OCI-LY3 (cell line): ENCODE data around the gene PRKAA1.

Source experiments
- H2AFZ ChIP-seq: fragments of 200-600, 300-600 bp; shearing (Covaris generic); 2 replicates; pipeline ENCODE4 v1.6.0; 2014; ENCODE audit warnings: antibody characterized with exemption, low read depth, low read length
- H3K27ac ChIP-seq: fragments of 200-600, 300-600 bp; sonication (generic); 2 replicates; pipeline ENCODE4 v1.5.1; 2014; ENCODE audit warnings: mild to moderate bottlenecking, low read length, moderate library complexity, mixed read lengths
- H3K27me3 ChIP-seq: fragments of 200-600, 300-600 bp; sonication (generic); 2 replicates; pipeline ENCODE4 v1.6.1; 2014; ENCODE audit warnings: low read depth, low read length, mixed read lengths
- H3K36me3 ChIP-seq: fragments of 200-600, 300-600 bp; sonication (generic); replicated peaks from 2 replicates; pipeline ENCODE3; 2014; ENCODE audit warnings: low read depth, low read length, mixed read lengths
- H3K4me1 ChIP-seq: fragments of 300-600, 200-600 bp; sonication (generic); 2 replicates; pipeline ENCODE4 v1.6.1; 2014; ENCODE audit warnings: low read length, mixed read lengths
- H3K4me2 ChIP-seq: fragments of 200-600, 300-600 bp; sonication (generic); 2 replicates; pipeline ENCODE4 v1.6.1; 2014; ENCODE audit warnings: low read length, mixed read lengths
- H3K4me3 ChIP-seq: fragments of 300-600, 200-600 bp; sonication (generic); 2 replicates; pipeline ENCODE4 v1.5.1; 2014; ENCODE audit warnings: antibody characterized with exemption, mild to moderate bottlenecking, low read length, moderate library complexity
- H3K79me2 ChIP-seq: fragments of 300-600, 200-600 bp; shearing (Covaris generic); 2 replicates; pipeline ENCODE4 v1.6.1; 2014; ENCODE audit warnings: mild to moderate bottlenecking, low read length, mixed read lengths
- H3K9ac ChIP-seq: fragments of 300-600, 200-600 bp; shearing (Covaris generic); 2 replicates; pipeline ENCODE4 v1.6.0; 2014; ENCODE audit warnings: mild to moderate bottlenecking, low read length, moderate library complexity
- H3K9me3 ChIP-seq: fragments of 200-600, 300-600 bp; shearing (Covaris generic); 2 replicates; pipeline ENCODE4 v1.6.1; 2014; ENCODE audit warnings: low read length, mixed read lengths; ENCODE audit not compliant: insufficient read depth
- H4K20me1 ChIP-seq: fragments of 200-600, 300-600 bp; sonication (generic); 2 replicates; pipeline ENCODE4 v1.6.1; 2016; ENCODE audit warnings: low read length, mixed read lengths; ENCODE audit not compliant: insufficient read depth
- EZH2phosphoT487 ChIP-seq: fragments of 200-600 bp; shearing (Covaris generic); IDR thresholded peaks from 2 replicates; pipeline ENCODE4 v1.6.1; 2018; ENCODE audit warnings: antibody characterized with exemption, mixed run types, low read depth
- TF ChIP-seq, protein P1 (sequence below): fragments of 200-600, 300-600 bp; sonication (generic); IDR thresholded peaks from 2 replicates; pipeline ENCODE4 v1.5.1; 2014; ENCODE audit warnings: antibody characterized with exemption, low read length, low read depth

The PRKAA1 gene

DNA sequence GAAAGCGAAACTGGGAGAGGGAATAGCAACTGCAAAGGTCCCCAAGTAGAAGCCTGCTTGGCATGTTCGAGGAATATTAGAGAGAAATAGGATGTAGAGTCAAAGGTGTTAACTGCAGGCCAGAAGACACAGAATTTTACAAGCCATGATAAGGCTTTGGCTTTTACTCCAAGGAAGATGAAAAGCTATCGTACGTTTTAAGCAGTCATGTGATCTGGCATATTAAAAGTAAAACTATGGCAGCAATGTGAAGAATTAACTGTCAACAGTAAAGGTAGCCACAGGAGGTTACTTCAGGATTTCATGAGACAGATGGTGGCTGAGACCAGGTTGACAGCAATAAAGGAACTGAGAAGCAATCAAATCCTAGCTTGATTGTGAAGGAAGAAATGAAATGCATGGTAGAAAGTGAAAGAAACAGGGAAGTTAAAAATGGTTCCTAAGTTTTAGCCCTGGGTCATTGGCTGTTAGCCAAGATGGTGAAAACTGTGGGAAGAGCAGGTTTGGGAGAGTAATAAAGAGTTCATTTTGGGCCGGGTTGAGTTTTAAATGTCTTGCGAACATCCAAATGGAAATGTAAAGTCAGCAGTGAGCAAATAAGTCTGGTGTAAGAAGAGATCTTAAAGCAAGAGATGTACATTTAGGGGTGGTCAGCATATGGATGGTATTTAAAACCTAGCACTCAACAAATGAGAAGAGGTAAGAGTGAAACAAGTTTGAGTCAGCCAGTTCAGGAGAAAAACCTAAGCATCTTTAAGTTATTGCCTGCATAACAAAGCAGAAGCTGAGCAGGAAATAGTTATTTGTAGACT is 22.1 kb downstream of the PRKAA1 start:
- Histone ChIP-seq H3K9ac (no peak overlapping the region), H3K4me1 (peaks cover 10% of the 10 kb centered on the region; the same call in 1 of the 2 replicates), H3K27ac (no peak overlapping the region), H2AFZ (no peak overlapping the region), H3K79me2 (peaks cover 24% of the 10 kb centered on the region), H3K9me3 (no peaks in the 10 kb centered on the region), H4K20me1 (peaks cover 10% of the 10 kb centered on the region; the same call in 1 of the 2 replicates), H3K4me3 (no peak overlapping the region), H3K4me2 (no peak overlapping the region), H3K36me3 (peaks cover 14% of the 10 kb centered on the region), H3K27me3 (no peaks in the 10 kb centered on the region)
- TF ChIP-seq EZH2phosphoT487: no peak
- TF ChIP-seq, protein P1, sequence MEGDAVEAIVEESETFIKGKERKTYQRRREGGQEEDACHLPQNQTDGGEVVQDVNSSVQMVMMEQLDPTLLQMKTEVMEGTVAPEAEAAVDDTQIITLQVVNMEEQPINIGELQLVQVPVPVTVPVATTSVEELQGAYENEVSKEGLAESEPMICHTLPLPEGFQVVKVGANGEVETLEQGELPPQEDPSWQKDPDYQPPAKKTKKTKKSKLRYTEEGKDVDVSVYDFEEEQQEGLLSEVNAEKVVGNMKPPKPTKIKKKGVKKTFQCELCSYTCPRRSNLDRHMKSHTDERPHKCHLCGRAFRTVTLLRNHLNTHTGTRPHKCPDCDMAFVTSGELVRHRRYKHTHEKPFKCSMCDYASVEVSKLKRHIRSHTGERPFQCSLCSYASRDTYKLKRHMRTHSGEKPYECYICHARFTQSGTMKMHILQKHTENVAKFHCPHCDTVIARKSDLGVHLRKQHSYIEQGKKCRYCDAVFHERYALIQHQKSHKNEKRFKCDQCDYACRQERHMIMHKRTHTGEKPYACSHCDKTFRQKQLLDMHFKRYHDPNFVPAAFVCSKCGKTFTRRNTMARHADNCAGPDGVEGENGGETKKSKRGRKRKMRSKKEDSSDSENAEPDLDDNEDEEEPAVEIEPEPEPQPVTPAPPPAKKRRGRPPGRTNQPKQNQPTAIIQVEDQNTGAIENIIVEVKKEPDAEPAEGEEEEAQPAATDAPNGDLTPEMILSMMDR: no peak

GRCh38 chr5:40775085-40775845 is 22.9 kb downstream of the PRKAA1 start:
- Histone ChIP-seq H4K20me1 (peaks cover 8% of the 10 kb centered on the region; the same call in 1 of the 2 replicates), H3K9ac (no peak overlapping the region), H3K27ac (no peak overlapping the region), H3K4me2 (no peak overlapping the region), H3K4me3 (no peak overlapping the region), H3K4me1 (peaks cover 10% of the 10 kb centered on the region; the same call in 1 of the 2 replicates), H3K9me3 (no peaks in the 10 kb centered on the region), H3K79me2 (peaks cover 16% of the 10 kb centered on the region), H2AFZ (no peak overlapping the region), H3K27me3 (no peaks in the 10 kb centered on the region), H3K36me3 (peaks cover 14% of the 10 kb centered on the region)
- TF ChIP-seq, protein P1: no peak
- no peak for TF ChIP-seq EZH2phosphoT487

GRCh38 chr5:40774623-40775022 is 23.6 kb downstream of the PRKAA1 start:
- H3K36me3 ChIP-seq: peaks cover 14% of the 10 kb centered on the region

More at GRCh38 chr5:40774623-40775022, 23.6 kb downstream of the PRKAA1 start:
- Histone ChIP-seq H3K9ac (no peak overlapping the region), H4K20me1 (0 out of 2 replicates have a peak, but pooled peaks cover 8% of the 10 kb centered on the region), H3K4me3 (no peak overlapping the region), H3K27me3 (no peaks in the 10 kb centered on the region), H2AFZ (no peak overlapping the region), H3K4me1 (peaks cover 10% of the 10 kb centered on the region; the same call in 1 of the 2 replicates), H3K9me3 (no peaks in the 10 kb centered on the region), H3K79me2 (peaks cover 10% of the 10 kb centered on the region), H3K27ac (no peak overlapping the region), H3K4me2 (no peak overlapping the region)
- TF ChIP-seq, protein P1: no peak
- no peak for TF ChIP-seq EZH2phosphoT487
